GM18505 (cell line): Measurements from ENCODE around the gene SEMA5A.
A peak's percentile ranks its signal among the peaks of the same experiment; 100 is the strongest.

Source experiments
- ATAC-seq: cut with Tn5 transposase; IDR thresholded peaks from one replicate; pipeline ENCODE4 v1.9.1; 2021; ENCODE audit not compliant: unreplicated experiment
- POLR2A ChIP-seq: IDR thresholded peaks from 4 replicates; pipeline ENCODE4 v1.6.1; 2011; ENCODE audit warnings: borderline replicate concordance; ENCODE audit not compliant: insufficient read depth, insufficient read length; ENCODE audit errors: extremely low read depth

The SEMA5A gene

DNA sequence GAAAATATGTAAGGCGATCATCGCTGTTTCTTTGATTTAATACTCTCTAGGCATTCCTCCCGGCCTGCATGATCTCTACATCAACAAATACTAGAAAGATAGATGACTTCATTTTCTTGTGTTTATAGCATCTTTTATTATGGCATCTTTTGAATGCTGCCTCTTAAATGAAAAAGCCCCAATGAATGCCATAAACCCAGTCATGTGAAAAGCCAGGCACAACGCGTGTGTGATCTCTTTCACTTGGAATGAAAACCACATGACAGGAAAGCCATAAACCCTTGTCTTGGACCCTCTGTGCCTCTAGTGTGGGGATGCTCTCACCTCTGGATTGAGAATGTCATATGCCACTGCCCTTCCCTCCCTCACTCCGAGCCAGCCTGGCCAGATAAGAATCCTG lies 476.2 kb downstream of the SEMA5A start:
- TF ChIP-seq POLR2A = no peak
- no peak for ATAC-seq

DNA sequence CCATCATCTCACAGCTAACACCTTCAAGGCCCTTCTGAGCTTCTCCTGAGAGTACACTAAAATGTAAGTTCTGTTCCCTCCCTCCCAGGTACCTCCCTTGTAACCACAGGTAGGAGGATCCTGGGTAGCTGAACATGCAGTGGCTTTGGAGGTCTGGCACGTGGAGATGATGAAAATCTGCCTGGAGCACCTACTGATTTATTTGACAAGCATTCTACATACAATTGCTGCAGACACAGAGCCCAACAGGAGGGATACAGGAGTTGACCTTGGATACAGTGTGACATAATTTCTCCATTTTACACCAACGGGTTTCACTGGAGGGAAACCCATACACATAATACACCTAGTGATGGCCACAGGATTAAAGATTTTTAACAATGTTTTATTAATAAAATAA lies 478.7 kb downstream of the SEMA5A start:
- ATAC-seq = no peak
- TF ChIP-seq POLR2A = no peak

DNA sequence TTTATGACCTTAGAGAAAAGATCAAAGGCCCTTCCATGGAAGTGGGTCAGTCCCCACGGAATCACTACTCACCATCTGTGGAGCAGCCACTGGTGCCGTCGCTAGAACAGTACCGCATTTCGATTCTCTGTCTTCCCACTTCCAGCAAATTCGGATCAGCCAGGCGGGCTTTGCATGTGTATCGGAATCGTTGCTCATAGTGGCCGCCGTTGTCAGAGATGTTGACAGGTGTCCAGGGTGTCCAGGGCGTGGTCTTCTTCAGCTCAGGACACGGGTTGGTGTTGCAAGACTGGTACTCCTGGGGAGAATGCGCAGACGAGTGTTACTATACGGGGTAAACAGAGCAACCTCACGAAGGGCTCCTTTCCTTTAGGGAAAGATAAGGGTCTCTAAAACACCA lies 479.5 kb downstream of the SEMA5A start:
- ATAC-seq = no peak
- no peak for TF ChIP-seq POLR2A

DNA sequence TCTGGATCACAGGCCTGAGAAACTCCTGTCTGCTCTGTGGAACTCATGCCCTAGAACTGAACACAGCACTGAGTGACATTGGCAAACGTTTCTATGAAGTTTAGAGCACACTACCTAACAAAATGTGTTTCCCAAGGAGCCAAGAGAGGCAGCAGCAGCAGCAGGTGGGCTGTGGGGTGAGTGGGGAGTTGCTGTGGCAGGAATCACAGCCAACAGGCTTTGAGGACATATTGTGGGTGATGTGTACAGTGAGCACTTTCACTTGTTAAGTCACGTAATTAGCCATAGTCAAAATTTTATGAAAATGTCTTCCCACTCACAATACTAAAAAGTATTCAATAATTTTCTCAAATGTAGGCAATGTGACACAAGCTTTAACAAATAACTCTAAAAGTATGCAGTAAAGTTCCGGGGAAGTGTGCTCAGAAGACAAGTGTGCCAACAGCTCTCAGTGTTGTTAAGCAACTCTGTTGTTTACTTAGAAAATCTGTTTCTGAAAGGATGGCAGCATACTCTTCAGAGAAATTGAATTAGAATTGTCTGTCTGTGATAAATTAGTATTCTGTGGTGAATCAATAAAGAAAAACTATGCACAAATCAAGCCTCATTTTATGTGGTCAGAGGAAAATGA lies 482.1 kb downstream of the SEMA5A start:
- no peak for ATAC-seq
- no peak for TF ChIP-seq POLR2A

DNA sequence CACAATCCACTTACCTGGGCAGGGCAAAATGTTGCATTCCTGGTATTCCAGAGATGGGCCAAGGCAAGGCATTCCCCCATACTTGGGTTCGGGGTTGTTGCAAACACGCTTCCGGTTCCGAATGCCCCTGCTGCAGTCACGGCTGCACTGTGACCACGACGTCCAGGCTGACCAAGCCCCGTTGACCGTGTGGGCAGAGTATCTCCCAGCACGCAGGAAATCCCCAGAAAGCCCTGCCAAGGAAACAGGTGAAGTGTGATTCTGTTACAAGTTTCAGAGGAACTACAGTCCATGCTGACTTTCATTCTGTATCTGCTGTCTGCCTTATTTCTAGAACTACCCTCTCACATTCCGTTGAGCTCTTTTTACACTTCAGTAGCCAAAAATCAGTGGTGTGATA lies 483.0 kb downstream of the SEMA5A start:
- no peak for TF ChIP-seq POLR2A
- ATAC-seq = peak; percentile 75

DNA sequence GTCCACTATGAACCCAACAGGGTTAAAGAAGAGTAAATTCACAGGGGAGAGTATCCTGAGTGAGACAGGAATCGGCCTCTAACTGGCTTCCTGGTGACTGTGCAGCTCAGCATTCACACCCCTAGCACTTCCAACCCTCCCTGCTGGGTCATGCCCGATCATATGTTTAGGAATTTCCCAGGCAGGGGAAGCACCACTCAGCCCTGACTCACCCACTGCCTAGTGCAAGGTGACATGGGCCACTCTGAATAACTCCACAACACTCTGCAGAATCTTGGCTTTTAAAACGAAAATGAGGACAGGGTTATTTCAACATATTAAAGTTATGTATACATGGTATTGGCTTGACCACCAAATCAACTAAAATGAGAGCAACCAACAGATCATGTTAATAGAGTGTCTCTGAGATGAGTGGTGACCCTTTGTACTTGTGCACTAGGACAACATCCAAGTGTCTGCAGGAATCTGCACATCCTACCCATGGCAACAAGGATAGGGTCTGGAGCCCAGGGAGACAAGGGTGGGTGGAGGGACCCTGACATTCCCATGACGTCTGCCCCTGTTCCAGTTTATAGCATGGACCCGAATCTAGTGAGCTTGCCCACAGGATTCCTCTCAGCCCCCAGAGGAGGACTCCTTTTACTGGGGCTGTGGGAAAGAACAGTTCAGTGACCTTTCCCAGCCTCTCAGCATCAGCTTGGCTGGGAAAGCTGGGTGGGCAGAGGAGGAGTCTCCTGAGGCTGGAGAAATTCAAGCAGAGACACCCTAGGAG lies 485.8 kb downstream of the SEMA5A start:
- no peak for ATAC-seq
- no peak for TF ChIP-seq POLR2A

DNA sequence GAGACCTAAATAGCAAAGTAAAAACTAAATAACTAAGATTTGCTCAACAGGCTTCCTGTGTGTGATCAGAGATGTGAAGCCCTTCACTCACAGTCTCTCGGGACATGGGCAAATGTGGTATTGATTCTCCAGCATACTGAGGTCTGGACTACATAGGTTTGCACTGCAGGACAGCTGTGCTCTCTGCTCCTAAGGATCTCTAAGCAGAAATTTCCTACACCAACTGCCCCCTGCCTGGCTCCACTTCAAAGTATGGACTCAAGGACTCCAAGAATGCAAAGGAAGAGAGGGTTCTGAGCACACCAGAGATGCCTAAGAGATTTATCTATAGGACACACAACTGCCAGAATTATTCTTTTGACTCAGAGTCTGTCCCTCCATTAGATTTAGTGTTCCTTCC lies 487.2 kb downstream of the SEMA5A start:
- ATAC-seq = no peak
- TF ChIP-seq POLR2A = no peak

DNA sequence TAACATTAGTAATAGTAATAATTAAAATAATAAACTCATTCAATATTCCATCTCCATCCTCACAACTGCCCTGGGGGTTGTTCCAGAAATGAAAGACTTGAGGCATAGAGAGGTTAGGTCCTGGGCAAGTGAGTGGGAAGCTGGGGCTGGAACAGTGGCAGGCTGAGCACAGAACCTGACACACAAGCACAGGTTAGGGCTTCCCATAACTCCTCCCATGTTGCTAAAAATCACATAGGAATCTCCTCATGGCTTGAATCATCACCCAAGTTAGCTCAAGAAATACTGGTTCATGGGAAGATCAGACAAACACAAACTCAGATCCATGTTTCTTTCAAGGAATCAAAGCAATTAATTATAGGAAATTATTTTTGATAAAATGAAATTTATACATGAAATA lies 487.7 kb downstream of the SEMA5A start:
- no peak for TF ChIP-seq POLR2A
- ATAC-seq = no peak

DNA sequence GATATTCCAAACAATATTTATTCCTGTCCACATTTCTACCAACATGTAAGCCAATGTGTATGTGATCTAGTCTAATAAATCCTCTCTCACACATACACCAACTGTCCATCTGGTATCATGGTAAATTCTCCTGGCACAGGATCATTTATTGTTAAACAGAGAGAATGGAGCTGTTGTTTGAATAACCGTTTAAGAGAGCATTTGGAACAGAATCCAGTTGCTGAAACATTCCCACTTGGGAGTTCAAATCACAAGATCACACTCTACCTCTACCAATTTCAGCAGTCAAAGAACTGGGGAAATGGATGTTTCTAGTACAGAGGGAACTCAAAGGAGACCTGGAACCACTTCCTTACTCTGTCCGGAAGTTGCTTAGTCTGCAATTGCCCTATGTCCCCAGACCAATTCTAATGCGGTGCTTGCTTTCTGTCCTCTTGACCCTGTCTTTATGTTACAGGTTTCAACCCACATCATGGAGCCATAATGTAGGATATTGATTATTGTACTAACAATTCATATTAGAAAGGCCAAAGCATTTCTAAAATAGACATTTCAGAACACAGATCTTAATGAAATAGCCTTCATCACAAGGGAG lies 488.4 kb downstream of the SEMA5A start:
- no peak for ATAC-seq

DNA sequence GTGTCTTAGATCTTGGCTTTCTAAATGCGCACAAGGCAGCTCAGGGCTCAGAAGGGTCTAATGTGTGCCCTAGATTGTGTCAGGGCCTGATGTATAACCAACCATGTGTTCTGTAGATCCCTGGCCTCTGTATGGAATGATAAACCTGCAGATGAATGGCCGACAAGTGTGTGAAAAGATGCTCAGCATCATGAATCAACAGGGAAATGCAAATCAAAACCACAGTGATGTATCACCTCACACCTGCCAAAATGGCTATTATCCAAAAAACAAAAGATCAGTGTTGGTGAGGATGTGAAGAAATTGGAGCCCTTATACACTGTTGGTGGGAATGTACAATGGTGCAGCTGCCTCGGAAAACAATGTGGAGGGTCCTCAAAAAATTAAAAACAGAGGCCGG lies 489.8 kb downstream of the SEMA5A start:
- ATAC-seq = no peak
- TF ChIP-seq POLR2A = no peak

More for the DNA sequence above, 488.4 kb downstream of the SEMA5A start:
- no peak for TF ChIP-seq POLR2A

DNA sequence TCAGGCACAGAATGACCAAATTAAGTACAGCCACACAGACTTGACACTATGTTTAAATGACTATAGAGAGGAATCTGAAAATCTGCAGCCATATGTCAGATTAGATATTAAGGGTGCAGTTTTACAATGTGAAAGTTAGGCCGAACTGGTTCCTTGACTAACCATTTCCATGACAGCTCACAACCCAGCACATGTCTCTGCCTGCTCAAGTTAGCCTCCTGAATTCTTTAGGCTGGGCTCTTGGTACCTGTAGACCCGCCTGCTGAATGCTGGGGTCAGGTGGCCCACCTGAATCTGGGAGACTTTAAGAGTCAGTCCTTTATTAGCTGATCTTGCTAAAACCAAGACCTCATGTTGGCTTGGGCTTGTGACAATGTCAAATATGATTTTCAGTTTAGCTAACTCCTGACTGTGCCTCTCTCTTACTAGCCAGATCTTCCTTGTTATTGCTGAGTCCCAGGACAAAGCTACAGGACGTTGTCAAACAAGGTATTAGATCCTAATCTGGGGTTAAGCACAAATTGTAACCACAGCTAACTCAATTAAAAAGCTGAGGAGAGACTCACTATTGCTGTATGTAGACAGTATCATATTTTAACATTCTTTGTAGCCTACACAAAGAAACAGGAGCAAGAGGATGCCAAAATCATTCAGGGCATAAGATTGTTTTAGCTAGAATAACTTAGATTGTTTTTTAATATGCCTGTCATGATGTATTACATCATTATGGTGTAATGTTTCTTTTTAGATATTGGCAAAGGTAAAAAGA lies 490.9 kb downstream of the SEMA5A start:
- ATAC-seq = no peak
- TF ChIP-seq POLR2A = no peak

DNA sequence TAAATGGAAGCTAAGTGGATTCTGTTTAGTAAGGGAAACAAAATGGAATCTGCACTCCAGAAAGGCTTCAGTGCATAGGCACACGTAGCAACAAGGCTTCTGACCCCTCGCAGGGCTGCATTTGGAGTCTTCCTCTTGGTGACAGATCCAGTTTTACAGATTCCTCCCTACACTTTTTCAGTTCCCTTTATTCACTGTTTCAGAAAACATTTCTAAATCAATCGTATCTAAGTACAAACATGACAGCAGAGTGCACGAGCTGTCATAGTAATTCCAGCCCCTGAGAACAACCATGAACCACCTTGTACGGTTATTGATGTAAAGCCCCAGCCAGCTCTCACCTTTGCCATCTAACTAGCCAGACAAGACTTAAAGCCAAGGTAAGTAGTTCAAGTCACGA lies 491.6 kb downstream of the SEMA5A start:
- no peak for ATAC-seq
- no peak for TF ChIP-seq POLR2A

DNA sequence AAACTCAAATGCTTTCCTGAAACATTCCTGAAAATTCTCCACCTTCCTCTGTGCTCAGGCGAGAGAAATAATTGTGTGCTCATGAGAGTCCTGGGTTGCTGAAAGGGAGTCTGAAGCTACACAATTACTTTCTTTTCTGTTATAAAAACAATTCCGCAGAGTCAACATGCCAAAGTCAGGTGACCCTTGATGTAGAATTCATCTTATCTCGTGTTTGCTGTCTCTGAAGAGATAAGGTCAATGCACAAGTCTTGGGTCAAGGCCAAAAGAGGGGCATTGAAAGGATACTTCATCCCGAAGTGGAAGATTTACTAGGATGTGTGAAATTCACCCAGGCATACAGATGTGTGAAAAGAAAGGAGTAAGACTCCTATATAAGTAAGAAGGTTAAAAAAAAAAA lies 493.5 kb downstream of the SEMA5A start:
- ATAC-seq = no peak
- TF ChIP-seq POLR2A = no peak

DNA sequence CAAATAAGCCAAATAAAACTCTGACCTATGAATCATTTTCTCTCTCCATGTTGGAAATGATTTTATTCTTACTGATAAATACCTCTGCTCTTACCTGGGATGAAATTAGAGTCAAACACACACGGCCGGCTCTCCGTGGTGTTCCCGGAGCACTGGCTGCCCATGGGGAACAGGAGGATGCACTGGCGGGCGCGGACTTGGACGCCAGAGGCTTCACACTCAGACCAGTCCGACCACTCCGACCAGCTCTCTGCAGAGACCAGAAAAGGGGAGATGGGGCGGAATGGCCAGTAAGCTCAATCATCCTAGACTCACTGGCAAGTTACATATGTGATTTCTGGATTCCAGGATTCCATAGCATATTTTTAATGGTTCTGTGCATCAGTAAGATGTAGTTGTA lies 494.1 kb downstream of the SEMA5A start:
- no peak for ATAC-seq
- TF ChIP-seq POLR2A = no peak

DNA sequence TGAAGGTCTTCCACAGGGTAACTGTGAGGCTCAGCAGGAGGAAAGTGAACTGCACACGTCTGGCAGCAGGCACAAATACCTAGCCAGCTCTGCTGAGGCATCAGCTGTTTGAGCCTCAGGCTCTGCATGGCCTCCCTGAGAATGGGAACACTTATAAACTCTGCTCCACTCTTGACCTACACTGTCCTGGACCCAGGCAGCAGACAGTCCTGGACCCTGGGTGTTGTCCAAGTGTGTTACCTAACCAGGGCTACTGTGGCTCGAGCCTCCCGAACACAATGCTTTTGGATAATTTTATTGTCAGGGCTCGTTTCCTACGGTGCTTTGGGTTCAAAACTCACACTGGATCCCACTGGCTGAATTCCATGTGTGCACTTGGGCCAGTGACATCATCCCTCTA lies 497.9 kb downstream of the SEMA5A start:
- no peak for ATAC-seq
- TF ChIP-seq POLR2A = no peak
